GM12872 (cell line): ENCODE results near the gene CAGE1.

Experiments
- TF ChIP-seq, protein P1 (sequence below): IDR thresholded peaks from 3 replicates; pipeline ENCODE4 v1.5.1; 2011; ENCODE audit warnings: low read depth, mild to moderate bottlenecking, low read length, moderate library complexity; ENCODE audit not compliant: insufficient read depth

CAGE1 gene

GRCh38 chr6:7431313-7431673 is 41.8 kb upstream of the CAGE1 start:
- TF ChIP-seq, protein P1, sequence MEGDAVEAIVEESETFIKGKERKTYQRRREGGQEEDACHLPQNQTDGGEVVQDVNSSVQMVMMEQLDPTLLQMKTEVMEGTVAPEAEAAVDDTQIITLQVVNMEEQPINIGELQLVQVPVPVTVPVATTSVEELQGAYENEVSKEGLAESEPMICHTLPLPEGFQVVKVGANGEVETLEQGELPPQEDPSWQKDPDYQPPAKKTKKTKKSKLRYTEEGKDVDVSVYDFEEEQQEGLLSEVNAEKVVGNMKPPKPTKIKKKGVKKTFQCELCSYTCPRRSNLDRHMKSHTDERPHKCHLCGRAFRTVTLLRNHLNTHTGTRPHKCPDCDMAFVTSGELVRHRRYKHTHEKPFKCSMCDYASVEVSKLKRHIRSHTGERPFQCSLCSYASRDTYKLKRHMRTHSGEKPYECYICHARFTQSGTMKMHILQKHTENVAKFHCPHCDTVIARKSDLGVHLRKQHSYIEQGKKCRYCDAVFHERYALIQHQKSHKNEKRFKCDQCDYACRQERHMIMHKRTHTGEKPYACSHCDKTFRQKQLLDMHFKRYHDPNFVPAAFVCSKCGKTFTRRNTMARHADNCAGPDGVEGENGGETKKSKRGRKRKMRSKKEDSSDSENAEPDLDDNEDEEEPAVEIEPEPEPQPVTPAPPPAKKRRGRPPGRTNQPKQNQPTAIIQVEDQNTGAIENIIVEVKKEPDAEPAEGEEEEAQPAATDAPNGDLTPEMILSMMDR = no peak

DNA sequence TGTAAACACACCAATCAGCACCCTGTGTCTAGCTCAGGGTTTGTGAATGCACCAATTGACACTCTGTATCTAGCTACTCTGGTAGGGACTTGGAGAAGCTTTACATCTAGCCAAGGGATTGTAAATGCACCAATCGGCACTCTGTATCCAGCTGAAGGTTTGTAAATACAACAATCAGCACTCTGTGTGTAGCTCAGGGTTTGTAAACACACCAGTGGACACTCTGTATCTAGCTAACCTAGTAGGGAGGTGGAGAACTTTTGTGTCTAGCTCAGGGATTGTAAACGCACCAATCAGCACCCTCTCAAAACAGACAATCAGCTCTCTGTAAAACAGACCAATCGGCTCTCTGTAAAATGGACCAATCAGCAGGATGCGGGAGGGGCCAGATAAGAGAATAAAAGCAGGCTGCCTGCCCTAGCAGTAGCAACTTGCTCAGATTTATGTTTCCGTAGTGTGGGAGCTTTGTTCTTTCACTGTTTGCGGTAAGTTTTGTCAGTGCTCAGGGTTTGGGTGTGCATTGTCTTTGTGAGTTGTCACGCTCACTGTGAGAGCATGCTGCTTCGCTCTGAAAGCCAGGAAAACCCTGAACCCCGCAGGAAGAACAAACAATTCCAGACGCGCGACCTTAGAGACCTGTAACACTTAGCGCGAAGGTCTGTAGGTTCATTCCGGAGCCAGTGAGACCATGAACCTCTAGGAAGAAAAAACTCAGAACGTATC is 37.1 kb upstream of the CAGE1 start:
- TF ChIP-seq, protein P1 = no peak

DNA sequence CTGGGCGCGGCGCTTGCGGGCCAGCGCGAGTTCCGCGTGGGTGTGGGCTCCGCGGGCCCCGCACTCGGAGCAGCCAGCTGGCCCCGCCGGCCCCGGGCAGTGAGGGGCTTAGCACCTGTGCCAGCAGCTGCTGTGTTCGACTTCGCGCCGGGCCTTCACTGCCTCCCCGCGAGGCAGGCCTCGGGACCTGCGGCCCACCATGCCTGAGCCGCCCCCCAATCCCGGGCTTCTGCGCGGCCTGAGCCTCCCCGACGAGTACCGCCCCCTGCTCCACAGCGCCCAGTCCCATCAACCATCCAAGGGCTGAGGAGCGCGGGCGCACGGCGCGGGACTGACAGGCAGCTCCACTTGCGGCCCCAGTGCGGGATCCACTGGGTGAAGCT is 36.3 kb upstream of the CAGE1 start:
- TF ChIP-seq, protein P1 = no peak

DNA sequence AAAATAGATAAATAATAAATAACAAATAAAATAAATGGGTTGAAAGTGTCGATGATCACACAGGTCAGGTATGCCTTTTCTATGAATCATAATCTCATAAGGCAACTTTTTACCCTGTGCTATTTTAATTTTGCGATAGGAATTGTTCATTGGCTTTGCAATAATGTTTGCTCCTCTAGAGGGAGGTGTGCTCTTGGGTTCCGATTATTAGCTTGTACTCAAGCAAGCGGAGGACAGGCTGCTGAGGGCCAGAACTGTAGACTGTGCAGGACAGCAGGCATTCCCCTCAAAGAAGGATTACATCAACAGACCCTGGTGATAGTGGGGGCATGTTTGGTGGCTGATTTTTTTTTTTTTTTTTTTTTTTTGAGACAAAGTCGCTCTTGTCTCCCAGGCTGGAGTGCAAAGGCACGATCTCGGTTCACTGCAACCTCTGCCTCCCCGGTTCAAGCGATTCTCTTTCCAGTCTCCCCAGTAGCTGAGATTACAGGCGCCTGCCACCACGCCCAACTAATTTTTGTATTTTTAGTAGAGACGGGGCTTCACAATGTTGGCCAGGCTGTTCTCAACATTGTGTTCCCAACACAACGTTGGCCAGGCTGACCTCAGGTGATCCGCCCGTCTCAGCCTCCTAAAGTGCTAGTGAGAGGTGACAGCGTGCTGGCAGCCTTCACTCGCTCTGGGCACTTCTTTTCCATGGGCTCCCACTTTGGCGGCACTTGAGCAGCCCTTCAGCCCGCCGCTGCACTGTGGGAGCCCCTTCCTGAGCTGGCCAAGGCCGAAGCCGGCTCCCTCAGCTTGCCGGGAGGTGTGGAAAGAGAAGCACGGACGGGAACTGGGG is 35.6 kb upstream of the CAGE1 start:
- TF ChIP-seq, protein P1 = 0 out of 3 replicates have a peak, but pooled peaks have one; percentile 26

DNA sequence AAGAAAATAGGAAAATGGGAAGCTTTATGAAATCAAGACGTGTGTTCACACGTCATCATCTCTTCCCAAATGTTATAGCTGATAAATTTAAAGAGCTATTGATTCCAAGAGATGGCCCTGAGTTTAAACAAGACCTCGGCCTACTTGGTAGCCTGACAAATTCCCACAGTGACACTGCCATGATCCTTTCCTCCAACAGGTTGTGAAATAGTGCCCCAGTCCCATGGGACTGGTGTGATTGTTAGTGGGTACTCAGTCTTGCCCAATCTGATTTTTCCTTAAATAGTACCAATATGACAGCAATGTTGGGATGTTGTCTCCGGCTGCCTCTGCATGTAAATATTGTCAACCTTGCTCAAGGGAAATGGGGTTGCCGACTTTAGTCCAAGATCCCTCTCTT is 34.5 kb upstream of the CAGE1 start:
- TF ChIP-seq, protein P1 = no peak

DNA sequence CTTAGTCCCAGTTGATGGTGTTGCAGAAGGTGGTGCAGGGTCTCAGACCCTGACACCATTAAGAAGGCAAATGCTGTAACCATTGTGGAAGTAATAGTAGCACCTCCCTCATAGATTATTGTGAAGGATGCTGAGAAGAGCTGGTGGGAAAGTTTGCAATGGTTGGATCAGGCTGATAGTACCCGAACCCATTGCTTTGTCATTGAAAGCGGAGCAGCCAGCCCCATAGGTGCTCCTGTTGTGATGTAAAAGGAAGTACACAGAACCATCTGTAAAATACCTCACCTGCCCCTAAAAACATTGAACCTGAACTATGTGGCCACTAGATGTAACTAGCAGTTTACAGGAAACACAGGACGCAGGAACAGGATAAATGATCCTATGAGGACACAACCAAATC is 31.5 kb upstream of the CAGE1 start:
- TF ChIP-seq, protein P1 = no peak

GRCh38 chr6:7419065-7419464 is 29.5 kb upstream of the CAGE1 start:
- TF ChIP-seq, protein P1 = no peak
